ENCODE results near the gene FXYD3. TPM values are rescaled to one million over a fixed set of nuclear protein-coding genes. Genes with fewer than 3 reads are reported as not detected.

Gene FXYD3
- total RNA-seq, 1 donor from 2014 or later: not detected

DNA sequence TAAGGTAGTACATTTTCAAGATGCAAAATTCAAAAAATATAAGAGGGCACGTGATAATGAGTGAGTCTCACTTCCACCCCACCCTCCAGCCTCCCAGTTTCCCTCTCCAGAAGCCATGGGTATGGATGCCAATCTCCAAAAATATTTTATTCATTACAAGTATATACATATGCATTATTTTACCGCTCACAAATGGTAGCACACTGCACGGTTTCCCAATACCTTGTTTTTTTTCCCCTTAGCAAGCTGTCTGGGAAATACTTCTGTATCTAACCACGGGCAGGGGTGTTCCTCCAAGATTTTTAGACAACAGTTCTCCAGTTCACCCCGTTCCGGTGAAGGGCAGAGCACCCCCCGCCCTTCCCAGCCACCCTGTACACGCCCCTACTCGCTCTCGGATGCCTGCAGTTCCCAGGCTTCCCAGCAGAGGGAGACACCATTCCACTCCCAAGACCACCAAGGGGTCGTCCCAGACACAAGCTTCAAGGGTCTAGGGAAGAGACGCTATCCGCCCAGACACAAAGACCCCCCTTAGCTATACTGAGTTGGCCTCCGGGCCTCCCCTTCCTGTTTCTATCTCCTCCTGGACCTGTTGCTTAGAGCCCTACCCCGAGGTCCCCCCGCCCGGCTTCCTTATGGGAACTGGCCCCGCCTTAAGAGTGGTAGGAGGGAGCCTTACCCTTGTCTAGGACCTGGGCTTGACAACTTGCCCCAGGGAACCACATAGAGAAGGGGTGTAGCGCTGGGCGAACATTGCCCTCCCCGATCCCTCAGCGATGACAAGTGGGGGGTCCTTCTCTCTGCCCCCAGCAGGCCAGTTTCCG, 1.1 kb upstream of the FXYD3 start:
- DNase-seq (ENCODE audit: extremely low spot score, unreplicated experiment): no peak
- H3K4me1 Mint-ChIP-seq (ENCODE audit: unreplicated experiment): peaks cover 6% of the 10 kb centered on the region
- no peak overlapping the region for H3K4me3 Mint-ChIP-seq (ENCODE audit: unreplicated experiment)
- H3K27me3 Mint-ChIP-seq (ENCODE audit: unreplicated experiment): peaks cover 29% of the 10 kb centered on the region
- no peaks in the 10 kb centered on the region for H3K9me3 Mint-ChIP-seq (ENCODE audit: unreplicated experiment)
- H3K27ac Mint-ChIP-seq (ENCODE audit: unreplicated experiment): no peak overlapping the region
- no peaks in the 10 kb centered on the region for H3K36me3 Mint-ChIP-seq (ENCODE audit: unreplicated experiment)
- TF ChIP-seq, protein P1, sequence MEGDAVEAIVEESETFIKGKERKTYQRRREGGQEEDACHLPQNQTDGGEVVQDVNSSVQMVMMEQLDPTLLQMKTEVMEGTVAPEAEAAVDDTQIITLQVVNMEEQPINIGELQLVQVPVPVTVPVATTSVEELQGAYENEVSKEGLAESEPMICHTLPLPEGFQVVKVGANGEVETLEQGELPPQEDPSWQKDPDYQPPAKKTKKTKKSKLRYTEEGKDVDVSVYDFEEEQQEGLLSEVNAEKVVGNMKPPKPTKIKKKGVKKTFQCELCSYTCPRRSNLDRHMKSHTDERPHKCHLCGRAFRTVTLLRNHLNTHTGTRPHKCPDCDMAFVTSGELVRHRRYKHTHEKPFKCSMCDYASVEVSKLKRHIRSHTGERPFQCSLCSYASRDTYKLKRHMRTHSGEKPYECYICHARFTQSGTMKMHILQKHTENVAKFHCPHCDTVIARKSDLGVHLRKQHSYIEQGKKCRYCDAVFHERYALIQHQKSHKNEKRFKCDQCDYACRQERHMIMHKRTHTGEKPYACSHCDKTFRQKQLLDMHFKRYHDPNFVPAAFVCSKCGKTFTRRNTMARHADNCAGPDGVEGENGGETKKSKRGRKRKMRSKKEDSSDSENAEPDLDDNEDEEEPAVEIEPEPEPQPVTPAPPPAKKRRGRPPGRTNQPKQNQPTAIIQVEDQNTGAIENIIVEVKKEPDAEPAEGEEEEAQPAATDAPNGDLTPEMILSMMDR (IDR thresholded peaks at IDR 0.05): peak; percentile 93

DNA sequence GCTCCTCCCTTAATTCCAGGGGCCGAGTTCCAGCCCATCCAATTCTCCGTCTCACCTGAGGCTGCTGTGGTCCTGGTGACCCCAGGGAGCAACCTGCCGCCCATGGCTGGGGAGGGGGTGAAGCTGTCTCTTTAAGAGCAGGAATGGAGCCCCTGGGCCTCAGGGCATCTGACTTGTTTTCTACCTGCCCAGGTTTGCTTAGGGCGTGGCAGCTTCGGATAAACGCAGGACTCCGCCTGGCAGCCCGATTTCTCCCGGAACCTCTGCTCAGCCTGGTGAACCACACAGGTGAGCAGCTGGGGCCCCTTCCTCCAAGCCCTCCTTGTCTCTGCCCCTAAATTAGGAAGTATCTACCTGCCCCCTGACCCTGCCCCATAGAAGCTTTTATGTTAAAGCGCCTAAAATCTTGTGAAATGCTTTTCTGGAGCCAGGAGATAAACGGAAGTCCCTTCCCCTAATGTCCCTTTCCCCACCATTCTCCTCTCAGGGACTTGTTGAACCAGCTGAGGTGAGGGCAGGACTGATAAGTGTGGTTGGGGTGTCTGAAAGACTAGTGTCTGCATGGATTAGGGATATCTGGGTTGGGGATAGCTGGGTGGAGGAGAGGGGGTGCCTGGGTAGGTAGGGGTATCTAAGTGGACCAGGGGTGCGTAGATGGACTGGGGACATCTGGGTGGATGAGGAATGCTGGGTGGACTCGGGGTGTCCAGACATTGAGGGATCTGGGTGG, 614 bp downstream of the FXYD3 start:
- Mint-ChIP-seq H3K4me1 (ENCODE audit: unreplicated experiment) (peaks cover 10% of the 10 kb centered on the region), H3K27me3 (ENCODE audit: unreplicated experiment) (peaks cover 20% of the 10 kb centered on the region), H3K27ac (ENCODE audit: unreplicated experiment) (no peak overlapping the region), H3K36me3 (ENCODE audit: unreplicated experiment) (no peaks in the 10 kb centered on the region), H3K4me3 (ENCODE audit: unreplicated experiment) (no peak overlapping the region), H3K9me3 (ENCODE audit: unreplicated experiment) (no peaks in the 10 kb centered on the region)
- TF ChIP-seq, protein P1 (IDR thresholded peaks at IDR 0.05): no peak
- DNase-seq (ENCODE audit: extremely low spot score, unreplicated experiment): no peak

DNA sequence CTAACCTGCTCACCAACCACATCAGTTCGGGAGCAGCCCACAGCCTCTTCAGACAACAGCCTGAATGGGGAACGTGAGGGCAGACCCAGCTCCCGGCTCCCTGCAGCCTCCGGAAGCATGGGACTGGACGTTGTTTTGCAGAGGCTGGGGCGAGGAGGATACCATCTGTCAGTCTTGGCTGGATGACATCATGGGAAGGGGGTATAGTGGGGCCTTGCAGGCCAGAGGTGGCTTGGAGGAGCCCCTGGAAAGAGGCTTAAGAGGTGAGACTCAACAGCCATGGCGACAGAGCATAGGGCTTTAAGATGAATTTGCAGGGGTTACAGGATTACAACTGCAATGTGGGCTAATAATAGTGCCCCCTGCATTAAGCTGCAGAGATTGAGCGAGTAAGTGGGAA, 1.5 kb downstream of the FXYD3 start:
- H3K27me3 Mint-ChIP-seq (ENCODE audit: unreplicated experiment): peaks cover 17% of the 10 kb centered on the region
- peaks cover 10% of the 10 kb centered on the region for H3K4me1 Mint-ChIP-seq (ENCODE audit: unreplicated experiment)
- H3K4me3 Mint-ChIP-seq (ENCODE audit: unreplicated experiment): no peak overlapping the region
- DNase-seq (ENCODE audit: extremely low spot score, unreplicated experiment): no peak
- TF ChIP-seq, protein P1 (IDR thresholded peaks at IDR 0.05): no peak
- no peak overlapping the region for H3K27ac Mint-ChIP-seq (ENCODE audit: unreplicated experiment)
- no peaks in the 10 kb centered on the region for H3K36me3 Mint-ChIP-seq (ENCODE audit: unreplicated experiment)
- no peaks in the 10 kb centered on the region for H3K9me3 Mint-ChIP-seq (ENCODE audit: unreplicated experiment)

DNA sequence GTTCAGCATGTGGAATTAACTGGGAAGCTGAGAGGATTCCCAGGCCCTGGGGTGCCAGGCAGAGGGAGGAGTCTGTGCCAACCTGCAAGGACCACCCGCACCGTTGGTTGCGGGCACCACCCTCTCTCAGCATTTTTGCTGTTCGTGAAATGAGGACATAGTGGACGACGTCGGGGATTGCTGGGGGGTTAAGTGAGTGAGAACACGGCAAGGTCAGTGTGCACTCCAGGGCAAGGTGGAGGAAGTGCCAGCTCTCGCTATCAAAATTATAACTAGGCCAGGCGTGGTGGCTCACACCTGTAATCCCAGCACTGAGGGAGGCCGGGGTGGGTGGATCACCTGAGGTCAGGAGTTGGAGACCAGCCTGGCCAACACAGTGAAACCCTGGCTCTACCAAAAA, 2.2 kb downstream of the FXYD3 start:
- TF ChIP-seq, protein P1 (IDR thresholded peaks at IDR 0.05): no peak
- Mint-ChIP-seq H3K4me3 (ENCODE audit: unreplicated experiment) (no peak overlapping the region), H3K4me1 (ENCODE audit: unreplicated experiment) (peaks cover 13% of the 10 kb centered on the region), H3K27ac (ENCODE audit: unreplicated experiment) (no peak overlapping the region), H3K9me3 (ENCODE audit: unreplicated experiment) (no peaks in the 10 kb centered on the region), H3K36me3 (ENCODE audit: unreplicated experiment) (no peaks in the 10 kb centered on the region), H3K27me3 (ENCODE audit: unreplicated experiment) (peaks cover 24% of the 10 kb centered on the region)
- no peak for DNase-seq (ENCODE audit: extremely low spot score, unreplicated experiment)
